ENCODE data around the gene MAPK7.

MAPK7 gene

GRCh38 chr17:19363114-19363438, 15.2 kb upstream of the MAPK7 start:
- DNase-seq (ENCODE audit: low read depth): no peak
- TF ChIP-seq CTCF (IDR thresholded peaks at IDR 0.05; ENCODE audit: control insufficient read depth, insufficient read depth, low read depth, low read length, missing control alignments): no peak
- H3K4me3 ChIP-seq (ENCODE audit: control insufficient read depth, low read depth, low read length): peak overlapping the region; percentile 88

- no peak for DNase-seq (ENCODE audit: low read depth)
- no peak for TF ChIP-seq CTCF (IDR thresholded peaks at IDR 0.05; ENCODE audit: control insufficient read depth, insufficient read depth, low read depth, low read length, missing control alignments)
- H3K4me3 ChIP-seq (ENCODE audit: control insufficient read depth, low read depth, low read length): no peak overlapping the region
Observed at GRCh38 chr17:19363460-19364035, 14.8 kb upstream of the MAPK7 start.

- no peak for DNase-seq (ENCODE audit: low read depth)
- TF ChIP-seq CTCF (IDR thresholded peaks at IDR 0.05; ENCODE audit: control insufficient read depth, insufficient read depth, low read depth, low read length, missing control alignments): no peak
- H3K4me3 ChIP-seq (ENCODE audit: control insufficient read depth, low read depth, low read length): no peak overlapping the region
Observed at GRCh38 chr17:19364699-19365498, 13.4 kb upstream of the MAPK7 start.

GRCh38 chr17:19365499-19365817, 12.8 kb upstream of the MAPK7 start:
- H3K4me3 ChIP-seq (ENCODE audit: control insufficient read depth, low read depth, low read length): no peak overlapping the region
- DNase-seq (ENCODE audit: low read depth): no peak
- no peak for TF ChIP-seq CTCF (IDR thresholded peaks at IDR 0.05; ENCODE audit: control insufficient read depth, insufficient read depth, low read depth, low read length, missing control alignments)

GRCh38 chr17:19365833-19366636, 12.3 kb upstream of the MAPK7 start:
- no peak for TF ChIP-seq CTCF (IDR thresholded peaks at IDR 0.05; ENCODE audit: control insufficient read depth, insufficient read depth, low read depth, low read length, missing control alignments)
- DNase-seq (ENCODE audit: low read depth): no peak
- H3K4me3 ChIP-seq (ENCODE audit: control insufficient read depth, low read depth, low read length): no peak overlapping the region

GRCh38 chr17:19366637-19366972, 11.7 kb upstream of the MAPK7 start:
- DNase-seq (ENCODE audit: low read depth): no peak
- TF ChIP-seq CTCF (IDR thresholded peaks at IDR 0.05; ENCODE audit: control insufficient read depth, insufficient read depth, low read depth, low read length, missing control alignments): no peak
- H3K4me3 ChIP-seq (ENCODE audit: control insufficient read depth, low read depth, low read length): no peak overlapping the region

Data from AG09309 (cell line).